Activated T-cell treated with anti-CD3 and anti-CD28 coated beads, Interleukin-2, amount 50 U/mL, for 72 hours (primary cell): Measurements from ENCODE around the gene NIT1. TPM values are rescaled to one million over a fixed set of nuclear protein-coding genes. Genes with fewer than 3 reads are reported as not detected.

Experiments used
- ATAC-seq, 2 donors: fragments of 150-1000 bp; cut with Tn5 transposase; replicated peaks in 1 of 2; 2 replicates each; pipeline ENCODE4 v1.10.0; 2021; ENCODE audit warnings: moderate library complexity in 2 of 2, mild to moderate bottlenecking in 1 of 2
- DNase-seq, 2 donors: peaks; one replicate each; pipeline ENCODE4 v3.0.0; 2021 to 2022; ENCODE audit warnings: mixed read lengths in 1 of 2
- H3K27ac Mint-ChIP-seq: one replicate; pipeline ENCODE4 v1.8.0; 2022; ENCODE audit warnings: mild to moderate bottlenecking, moderate library complexity, mixed read lengths
- H3K27me3 Mint-ChIP-seq: one replicate; pipeline ENCODE4 v1.8.0; 2022; ENCODE audit warnings: low read depth, mixed read lengths
- H3K36me3 Mint-ChIP-seq, 2 donors: one replicate each; pipeline ENCODE4 v1.8.0; 2022; ENCODE audit warnings: mixed read lengths in 2 of 2, mild to moderate bottlenecking in 1 of 2; ENCODE audit not compliant: insufficient read depth in 2 of 2
- H3K4me1 Mint-ChIP-seq: one replicate; pipeline ENCODE4 v1.8.0; 2022; ENCODE audit warnings: low read depth, mixed read lengths
- H3K4me3 Mint-ChIP-seq, 2 donors: one replicate each; pipeline ENCODE4 v1.8.0; 2022; ENCODE audit warnings: mild to moderate bottlenecking in 2 of 2, mixed read lengths in 2 of 2, moderate library complexity in 2 of 2
- H3K9me3 Mint-ChIP-seq, 2 donors: one replicate each; pipeline ENCODE4 v1.8.0; 2022; ENCODE audit warnings: mixed read lengths in 2 of 2
- total RNA-seq, 2 donors: library from RNA; stranded (reverse); gene quantifications; one replicate each; pipeline ENCODE4 v1.2.3, GENCODE V29; 2022

NIT1 gene
- total RNA-seq, 2 donors from 2014 or later, result 82.0 to 87.2 TPM

DNA sequence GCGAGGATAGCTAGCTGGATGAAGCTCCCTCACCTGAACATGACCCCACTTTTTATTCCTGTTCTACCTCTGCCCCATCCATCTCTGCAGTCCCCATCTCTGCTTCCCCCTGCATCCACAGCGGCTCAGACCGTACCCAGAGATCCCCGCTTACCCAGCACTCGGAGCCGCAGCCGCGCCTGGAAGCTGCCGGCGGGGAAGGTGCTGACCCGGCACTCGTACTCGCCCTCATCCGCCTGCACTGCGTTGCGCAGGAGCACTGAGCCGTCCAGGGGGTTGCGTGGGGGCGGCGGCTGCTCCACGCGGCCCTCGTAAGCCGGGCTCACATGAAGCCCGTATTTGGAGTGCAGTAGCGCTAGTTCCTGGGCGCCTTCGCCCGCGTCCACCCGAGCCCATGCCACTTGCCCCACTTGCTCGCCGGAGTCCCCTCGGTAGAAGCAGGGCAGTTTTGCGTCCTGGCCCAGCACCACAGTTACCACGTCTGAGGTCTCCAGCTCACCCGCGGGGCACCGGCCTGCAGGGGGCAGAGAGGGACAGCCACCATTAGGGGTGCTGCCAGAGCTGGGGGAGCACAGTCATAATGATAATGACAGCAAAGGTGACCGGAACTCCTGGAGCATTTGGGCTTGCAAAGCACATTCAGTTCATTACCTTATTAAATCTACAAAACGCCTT lies 38.3 kb upstream of the NIT1 start:
- H3K27ac Mint-ChIP-seq, result no peak overlapping the region
- H3K4me1 Mint-ChIP-seq, result peaks cover 5% of the 10 kb centered on the region
- no peaks in the 10 kb centered on the region for H3K36me3 Mint-ChIP-seq
- H3K27me3 Mint-ChIP-seq, result no peaks in the 10 kb centered on the region
- ATAC-seq (peak in 1 of 2 donors; percentile 27), DNase-seq (no peak)
- no peak overlapping the region for H3K4me3 Mint-ChIP-seq
- H3K9me3 Mint-ChIP-seq, result no peaks in the 10 kb centered on the region

- Mint-ChIP-seq H3K4me1 (peaks cover 5% of the 10 kb centered on the region), H3K27me3 (no peaks in the 10 kb centered on the region), H3K9me3 (no peaks in the 10 kb centered on the region), H3K36me3 (no peaks in the 10 kb centered on the region), H3K27ac (no peak overlapping the region), H3K4me3 (no peak overlapping the region)
- ATAC-seq, result peak in 1 of 2 donors; percentile 36
- no peak for DNase-seq
Observed at GRCh38 chr1:161080441-161081405, 37.2 kb upstream of the NIT1 start.

DNA sequence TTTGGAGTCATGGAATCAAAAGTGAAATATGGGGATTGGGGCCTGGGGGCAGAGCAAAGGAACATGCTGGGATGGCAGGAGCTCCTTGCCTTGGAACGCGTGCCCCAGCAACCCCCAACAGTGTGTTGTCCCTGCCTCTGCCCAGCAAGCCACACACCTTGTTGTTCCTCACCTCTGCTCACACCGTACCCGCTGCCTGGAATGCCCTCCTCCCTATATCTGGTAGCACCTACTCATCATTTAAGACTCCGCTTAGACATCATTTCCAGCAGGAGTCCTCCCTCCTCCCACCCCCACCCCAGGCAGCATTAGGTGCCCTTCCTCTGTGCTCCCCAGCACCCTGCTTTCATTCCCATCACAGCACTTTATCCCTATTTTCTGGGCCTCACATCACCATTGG lies 36.4 kb upstream of the NIT1 start:
- no peak overlapping the region for H3K27ac Mint-ChIP-seq

GRCh38 chr1:161082483-161082882 lies 35.4 kb upstream of the NIT1 start:
- DNase-seq, result no peak
- H3K36me3 Mint-ChIP-seq, result no peaks in the 10 kb centered on the region
- H3K4me3 Mint-ChIP-seq, result no peak overlapping the region
- H3K4me1 Mint-ChIP-seq, result peaks cover 7% of the 10 kb centered on the region
- H3K27me3 Mint-ChIP-seq, result no peaks in the 10 kb centered on the region
- no peak for ATAC-seq
- H3K27ac Mint-ChIP-seq, result no peak overlapping the region
- no peaks in the 10 kb centered on the region for H3K9me3 Mint-ChIP-seq

More for the DNA sequence above, 36.4 kb upstream of the NIT1 start:
- Mint-ChIP-seq H3K27me3 (no peaks in the 10 kb centered on the region), H3K9me3 (no peaks in the 10 kb centered on the region), H3K4me3 (no peak overlapping the region), H3K36me3 (no peaks in the 10 kb centered on the region), H3K4me1 (peaks cover 5% of the 10 kb centered on the region)
- ATAC-seq (no peak), DNase-seq (no peak)

GRCh38 chr1:161082996-161083747 lies 34.7 kb upstream of the NIT1 start:
- Mint-ChIP-seq H3K27ac (no peak overlapping the region), H3K36me3 (no peaks in the 10 kb centered on the region), H3K4me1 (peaks cover 13% of the 10 kb centered on the region)

DNA sequence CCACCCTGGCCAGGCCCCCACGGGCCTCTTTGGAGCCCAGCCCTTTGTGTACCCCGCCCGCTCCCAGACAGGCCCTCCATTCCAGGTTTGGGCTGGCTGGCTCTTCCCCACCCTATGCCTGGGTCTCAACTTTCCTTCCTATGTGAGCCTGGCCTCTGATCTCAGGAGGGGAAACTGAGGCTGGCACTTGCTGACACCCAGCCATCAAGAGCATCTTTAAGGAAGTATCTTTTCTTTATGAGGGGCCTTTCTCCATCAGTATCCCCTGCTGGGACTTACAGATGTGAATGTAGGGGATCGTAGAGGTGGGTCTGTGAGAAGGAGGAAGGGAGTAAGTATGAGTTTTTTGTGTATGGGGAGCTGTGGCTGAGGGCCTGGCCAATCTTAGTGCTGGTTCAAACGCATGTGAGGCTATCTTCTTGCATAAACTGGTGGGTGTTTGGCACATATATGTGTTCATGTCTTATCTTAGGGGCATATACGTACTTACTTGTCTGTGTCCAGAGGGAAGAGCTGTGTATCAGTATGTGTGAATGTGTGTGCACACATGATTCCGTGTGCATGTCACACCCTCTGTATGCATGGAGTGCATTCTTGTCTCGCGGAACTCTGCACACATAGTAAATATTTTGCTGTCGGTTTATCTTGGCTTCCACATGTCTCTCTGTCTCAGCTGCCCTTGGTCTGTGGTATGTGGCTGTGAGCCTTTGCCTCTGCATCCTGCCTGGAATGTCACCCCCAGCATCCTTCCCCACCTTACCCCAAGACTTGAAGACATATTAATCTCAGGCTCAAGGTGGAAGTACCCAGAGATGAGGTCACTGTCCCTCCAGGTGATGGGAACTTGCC lies 33.9 kb upstream of the NIT1 start:
- no peaks in the 10 kb centered on the region for H3K36me3 Mint-ChIP-seq
- no peak for ATAC-seq
- H3K4me1 Mint-ChIP-seq, result peaks cover 17% of the 10 kb centered on the region
- no peak overlapping the region for H3K27ac Mint-ChIP-seq
- H3K9me3 Mint-ChIP-seq, result no peaks in the 10 kb centered on the region
- no peaks in the 10 kb centered on the region for H3K27me3 Mint-ChIP-seq
- DNase-seq, result no peak
- H3K4me3 Mint-ChIP-seq, result no peak overlapping the region

More at GRCh38 chr1:161082996-161083747, 34.7 kb upstream of the NIT1 start:
- no peaks in the 10 kb centered on the region for H3K27me3 Mint-ChIP-seq
- ATAC-seq, result peak; percentile 36 to 61
- H3K9me3 Mint-ChIP-seq, result no peaks in the 10 kb centered on the region
- H3K4me3 Mint-ChIP-seq, result no peak overlapping the region
- DNase-seq, result peak in 1 of 2 donors; percentile 23

DNA sequence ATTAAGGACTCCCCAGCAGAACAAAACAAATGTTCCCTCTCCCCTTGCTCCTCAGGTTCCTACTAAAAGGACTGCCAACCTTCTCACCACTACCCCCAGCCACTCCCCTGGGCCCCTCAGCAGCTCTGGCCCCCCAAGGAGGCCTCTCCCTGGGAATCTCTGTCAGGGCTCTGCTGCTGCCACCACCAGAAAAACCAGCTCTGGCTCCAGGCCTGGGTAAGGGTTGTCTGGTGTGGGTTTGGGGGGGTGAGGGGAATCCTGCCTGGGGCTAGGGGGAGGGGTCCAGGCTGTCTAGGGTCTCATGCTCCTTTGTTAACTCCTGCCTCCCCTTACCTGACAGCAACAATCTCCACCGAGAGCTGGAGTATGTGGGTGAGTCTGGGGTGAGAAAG lies 33.3 kb upstream of the NIT1 start:
- no peaks in the 10 kb centered on the region for H3K36me3 Mint-ChIP-seq
- no peak for ATAC-seq
- no peak overlapping the region for H3K4me3 Mint-ChIP-seq
- H3K4me1 Mint-ChIP-seq, result peaks cover 20% of the 10 kb centered on the region
- H3K27me3 Mint-ChIP-seq, result no peaks in the 10 kb centered on the region
- no peak for DNase-seq
- no peak overlapping the region for H3K27ac Mint-ChIP-seq
- H3K9me3 Mint-ChIP-seq, result no peaks in the 10 kb centered on the region

DNA sequence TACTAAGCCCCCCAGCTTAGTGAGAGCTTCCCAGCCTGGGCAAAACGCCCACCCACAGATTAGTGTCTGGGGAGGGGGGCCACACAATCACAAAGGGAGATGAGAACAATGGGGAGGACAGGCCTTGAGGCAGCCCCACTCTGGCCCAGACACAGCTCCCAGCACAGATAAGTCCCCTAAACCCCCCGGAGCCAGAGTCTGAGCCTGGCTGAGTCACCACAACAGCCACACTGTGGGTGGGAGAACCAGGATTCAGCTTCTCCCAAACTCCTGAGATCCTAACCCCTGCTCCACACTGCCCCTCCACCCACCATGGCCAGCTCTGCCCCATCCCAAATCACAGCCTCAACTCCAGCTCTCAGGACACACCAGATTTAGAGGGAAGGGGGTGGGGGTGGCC lies 32.7 kb upstream of the NIT1 start:
- no peaks in the 10 kb centered on the region for H3K27me3 Mint-ChIP-seq
- peaks cover 22% of the 10 kb centered on the region for H3K4me1 Mint-ChIP-seq
- no peak for DNase-seq
- H3K36me3 Mint-ChIP-seq, result no peaks in the 10 kb centered on the region
- no peak overlapping the region for H3K27ac Mint-ChIP-seq
- ATAC-seq, result no peak
- H3K4me3 Mint-ChIP-seq, result no peak overlapping the region
- H3K9me3 Mint-ChIP-seq, result no peaks in the 10 kb centered on the region

DNA sequence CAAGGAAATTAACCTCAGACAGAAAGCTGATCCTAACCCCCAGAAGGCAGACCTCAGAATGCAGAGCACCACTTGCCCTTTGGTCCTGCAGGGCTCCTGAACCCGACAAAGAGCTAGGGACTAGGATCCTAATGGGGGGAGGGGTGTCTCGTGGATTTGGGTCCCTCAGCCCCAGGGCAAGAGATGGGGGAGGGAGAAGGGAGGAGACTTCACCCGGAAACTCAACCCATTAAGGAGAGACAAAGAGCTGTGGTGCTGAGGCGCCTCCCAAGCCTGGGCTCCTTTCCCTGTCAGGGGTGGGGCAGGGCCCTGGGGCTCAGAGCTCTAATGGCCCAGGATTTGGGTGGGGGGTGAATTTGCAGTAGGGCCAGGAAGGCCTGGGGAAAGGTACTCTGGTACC lies 31.4 kb upstream of the NIT1 start:
- Mint-ChIP-seq H3K36me3 (no peaks in the 10 kb centered on the region), H3K4me3 (no peak overlapping the region), H3K27ac (no peak overlapping the region), H3K4me1 (peaks cover 34% of the 10 kb centered on the region), H3K9me3 (no peaks in the 10 kb centered on the region), H3K27me3 (no peaks in the 10 kb centered on the region)
- ATAC-seq, result no peak
- DNase-seq, result no peak

- Mint-ChIP-seq H3K36me3 (no peaks in the 10 kb centered on the region), H3K4me1 (peaks cover 56% of the 10 kb centered on the region), H3K4me3 (no peak overlapping the region), H3K27me3 (no peaks in the 10 kb centered on the region), H3K9me3 (no peaks in the 10 kb centered on the region), H3K27ac (no peak overlapping the region)
- DNase-seq, result no peak
- ATAC-seq, result no peak
Observed at GRCh38 chr1:161088587-161089110, 29.3 kb upstream of the NIT1 start.

DNA sequence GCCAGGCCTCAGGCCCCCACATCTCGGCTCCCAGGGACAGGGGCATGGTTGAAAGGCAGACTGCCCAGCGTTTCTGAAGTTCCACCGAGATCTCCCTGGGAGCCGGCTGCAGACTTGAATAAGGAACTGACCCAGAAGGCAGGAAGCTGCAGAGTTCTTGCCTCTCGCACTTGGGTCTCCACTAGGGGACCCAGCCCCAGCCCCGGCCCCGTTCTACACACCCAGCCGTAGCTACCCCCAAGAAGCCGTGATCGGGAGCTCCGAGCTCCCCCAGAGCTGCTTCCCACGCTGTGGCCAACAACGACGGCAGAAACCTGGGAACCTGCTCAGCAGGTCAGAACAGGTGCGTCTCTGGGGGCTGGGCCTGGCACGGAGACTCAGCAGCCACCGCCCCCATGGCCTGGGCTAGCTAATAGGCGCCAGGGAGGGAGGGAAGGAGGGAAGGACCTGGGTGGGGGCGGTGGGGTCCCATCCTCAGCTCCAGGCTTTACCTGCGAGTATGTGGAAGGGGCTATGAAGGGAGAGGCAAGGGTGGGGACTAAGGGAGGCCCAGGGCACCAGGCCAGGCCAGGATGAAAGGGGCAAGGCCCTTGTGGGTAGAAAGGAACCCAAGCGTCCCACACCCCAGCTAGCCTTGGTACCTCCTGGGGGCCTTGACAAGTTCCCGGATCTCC lies 28.5 kb upstream of the NIT1 start, which contains the start of gene NECTIN4:
TSS of gene NECTIN4 (minus strand) at position 308 of the 674 bp plus-strand sequence. CDS start at position 46, 262 bp downstream.
- Mint-ChIP-seq H3K4me1 (peaks cover 61% of the 10 kb centered on the region), H3K4me3 (no peak within 1 kb of the TSS), H3K27me3 (no peaks in the 10 kb centered on the region), H3K27ac (no peak within 1 kb of the TSS), H3K9me3 (no peaks in the 10 kb centered on the region), H3K36me3 (no peaks in the 10 kb centered on the region)
- no peak for DNase-seq
- no peak for ATAC-seq

- H3K27me3 Mint-ChIP-seq, result no peaks in the 10 kb centered on the region
- H3K4me1 Mint-ChIP-seq, result peaks cover 64% of the 10 kb centered on the region
- ATAC-seq, result no peak
- no peak for DNase-seq
- no peak overlapping the region for H3K27ac Mint-ChIP-seq
- H3K36me3 Mint-ChIP-seq, result no peaks in the 10 kb centered on the region
- no peaks in the 10 kb centered on the region for H3K9me3 Mint-ChIP-seq
- H3K4me3 Mint-ChIP-seq, result no peak overlapping the region
Observed at GRCh38 chr1:161089938-161090337, 28.0 kb upstream of the NIT1 start.
